Liver (tissue), 9 donors: ENCODE measurements around the gene GHR. TPM values are rescaled to one million over a fixed set of nuclear protein-coding genes. Genes with fewer than 3 reads are reported as not detected.

Source experiments
- DNase-seq: peaks from one replicate; pipeline ENCODE4 v3.0.0-alpha.2; 2017; ENCODE audit warnings: low spot score
- H3K27ac ChIP-seq, 2 donors: one replicate each; pipeline ENCODE4 v1.7.0; 2013; ENCODE audit warnings: inconsistent platforms in 2 of 2, low read length in 2 of 2, control low read depth in 1 of 2, low read depth in 1 of 2, mild to moderate bottlenecking in 1 of 2
- H3K27me3 ChIP-seq, 4 donors: one replicate each; pipeline versions ENCODE4 v1.6.1 to v1.7.0; 2013; ENCODE audit warnings: low read length in 3 of 4, inconsistent platforms in 1 of 4, mild to moderate bottlenecking in 1 of 4, moderate library complexity in 1 of 4; ENCODE audit not compliant: control insufficient read depth in 4 of 4, insufficient read depth in 4 of 4
- H3K36me3 ChIP-seq, 4 donors: one replicate each; pipeline versions ENCODE4 v1.6.1 to v1.7.0; 2013; ENCODE audit warnings: low read length in 3 of 4, mild to moderate bottlenecking in 3 of 4, low read depth in 1 of 4, moderate library complexity in 1 of 4; ENCODE audit not compliant: control insufficient read depth in 4 of 4, insufficient read depth in 3 of 4
- H3K4me1 ChIP-seq, 4 donors: one replicate each; pipeline versions ENCODE4 v1.6.1 to v1.7.0; 2013; ENCODE audit warnings: low read length in 3 of 4, mild to moderate bottlenecking in 3 of 4, moderate library complexity in 1 of 4; ENCODE audit not compliant: control insufficient read depth in 4 of 4, insufficient read depth in 4 of 4
- H3K4me3 ChIP-seq, 3 donors: one replicate each; pipeline versions ENCODE4 v1.6.1 to v1.7.0; 2013; ENCODE audit warnings: low read length in 3 of 3, control low read depth in 1 of 3, low read depth in 1 of 3, mild to moderate bottlenecking in 1 of 3
- H3K9ac ChIP-seq, 2 donors: one replicate each; pipeline ENCODE4 v1.7.0; 2013; ENCODE audit warnings: low read length in 2 of 2, mild to moderate bottlenecking in 2 of 2, moderate library complexity in 2 of 2, control low read depth in 1 of 2, low read depth in 1 of 2
- H3K9me3 ChIP-seq, 4 donors: one replicate each; pipeline versions ENCODE4 v1.6.1 to v1.7.0; 2013; ENCODE audit warnings: low read length in 3 of 4; ENCODE audit not compliant: control insufficient read depth in 4 of 4
- ATF3 ChIP-seq: IDR thresholded peaks from 2 replicates; pipeline ENCODE4 v1.6.1; 2016; ENCODE audit warnings: antibody characterized with exemption
- CTCF ChIP-seq: fragments of 150-350 bp; IDR thresholded peaks from 2 replicates; pipeline ENCODE4 v1.5.1; 2017; ENCODE audit warnings: improper control_type of control experiment, low read depth, low read length; ENCODE audit not compliant: missing input control
- EGR1 ChIP-seq, 2 donors: IDR thresholded peaks; 2 replicates each; pipeline ENCODE4 v1.6.1; 2016 to 2018; ENCODE audit warnings: antibody characterized with exemption in 2 of 2, low read depth in 2 of 2
- FOXA1 ChIP-seq: IDR thresholded peaks from 2 replicates; pipeline ENCODE4 v1.6.1; 2016; ENCODE audit warnings: antibody characterized with exemption
- FOXA2 ChIP-seq: IDR thresholded peaks from 2 replicates; pipeline ENCODE4 v1.6.1; 2016; ENCODE audit warnings: antibody characterized with exemption
- GABPA ChIP-seq, 2 donors: IDR thresholded peaks in 1 of 2; conservative IDR thresholded peaks in 1 of 2; 2 replicates each; pipeline ENCODE4 v1.6.1; 2016; ENCODE audit warnings: antibody characterized with exemption in 2 of 2, mild to moderate bottlenecking in 1 of 2, moderate library complexity in 1 of 2
- HNF4A ChIP-seq, 2 donors: conservative IDR thresholded peaks; 2 replicates each; pipeline ENCODE4 v1.6.1; 2016; ENCODE audit warnings: antibody characterized with exemption in 2 of 2, mild to moderate bottlenecking in 2 of 2
- HNF4G ChIP-seq: IDR thresholded peaks from 2 replicates; pipeline ENCODE4 v1.6.1; 2016; ENCODE audit warnings: antibody characterized with exemption
- JUND ChIP-seq, 2 donors: IDR thresholded peaks; 2 replicates each; pipeline ENCODE4 v1.6.1; 2016; ENCODE audit warnings: antibody characterized with exemption in 2 of 2
- MAX ChIP-seq: IDR thresholded peaks from 2 replicates; pipeline ENCODE4 v1.6.1; 2016; ENCODE audit warnings: antibody characterized with exemption
- NR2F2 ChIP-seq: IDR thresholded peaks from 2 replicates; pipeline ENCODE4 v1.6.1; 2016; ENCODE audit warnings: antibody characterized with exemption
- RAD21 ChIP-seq, 2 donors: IDR thresholded peaks; 2 replicates each; pipeline ENCODE4 v1.6.1; 2016; ENCODE audit warnings: antibody characterized with exemption in 2 of 2, mild to moderate bottlenecking in 2 of 2
- REST ChIP-seq: IDR thresholded peaks from 2 replicates; pipeline ENCODE4 v1.6.1; 2016; ENCODE audit warnings: antibody characterized with exemption, mild to moderate bottlenecking
- RXRA ChIP-seq, 2 donors: IDR thresholded peaks; 2 replicates each; pipeline ENCODE4 v1.6.1; 2017 to 2018; ENCODE audit warnings: antibody characterized with exemption in 2 of 2, mild to moderate bottlenecking in 1 of 2
- SP1 ChIP-seq: IDR thresholded peaks from 2 replicates; pipeline ENCODE4 v1.6.1; 2018; ENCODE audit warnings: antibody characterized with exemption, mild to moderate bottlenecking
- TAF1 ChIP-seq: conservative IDR thresholded peaks from 2 replicates; pipeline ENCODE4 v1.6.1; 2016; ENCODE audit warnings: antibody characterized with exemption, mild to moderate bottlenecking
- YY1 ChIP-seq: IDR thresholded peaks from 2 replicates; pipeline ENCODE4 v1.6.1; 2016; ENCODE audit warnings: antibody characterized with exemption, mild to moderate bottlenecking
- ZBTB33 ChIP-seq: IDR thresholded peaks from 2 replicates; pipeline ENCODE4 v1.6.1; 2016; ENCODE audit warnings: antibody characterized with exemption
- WGBS: extraction: QIAGEN DNeasy Blood & Tissue Kit; methylation state at CpG from one replicate; pipeline ENCODE4 v1.1.7; 2013; 5-methylcytosine and 5-hydroxymethylcytosine counted together
- polyA plus RNA-seq, 2 donors: library from polyadenylated mRNA; stranded (reverse) in 1 of 2; unstranded in 1 of 2; fragments of 200-250 nt in 1 of 2; fragments of >200 nt in 1 of 2; fragmentation: Nextera tagmentation in 1 of 2; extraction: Ambion mirVana in 1 of 2; gene quantifications; one replicate each; pipeline versions ENCODE4 v1.2.1 to v1.2.3, GENCODE V29; 2013 to 2015
- total RNA-seq, 2 donors: library from RNA; depleted of rRNA; stranded (reverse); fragments of >200 nt; gene quantifications; one replicate each; pipeline ENCODE4 v1.2.3, GENCODE V29; 2014
- donor health status: healthy.
- donor health status: healthy.
- donor health status: healthy.
- donor health status: healthy.
- donor health status: healthy.

Gene GHR
- total and polyA plus RNA-seq, 4 donors, result 6.6 to 104 (median 20.9) TPM

GRCh38 chr5:42745856-42746255 is 322.6 kb downstream of the GHR start:
- no peak overlapping the region for H3K4me3 ChIP-seq
- no peak for TF ChIP-seq NR2F2
- TF ChIP-seq MAX, result no peak
- no peak for TF ChIP-seq SP1
- no peak for TF ChIP-seq YY1
- TF ChIP-seq GABPA (IDR thresholded peaks at IDR 0.05 in 1 of 2, conservative IDR thresholded peaks at IDR 0.05 in 1 of 2), result no peak
- no peak for TF ChIP-seq CTCF
- TF ChIP-seq TAF1, result no peak
- no peak for TF ChIP-seq FOXA1
- TF ChIP-seq FOXA2, result no peak
- no peak for TF ChIP-seq JUND (IDR thresholded peaks at IDR 0.05)
- no peak for TF ChIP-seq HNF4G
- H3K4me1 ChIP-seq, result no peaks in the 10 kb centered on the region
- no peaks in the 10 kb centered on the region for H3K27me3 ChIP-seq
- no peak for DNase-seq
- no peak overlapping the region for H3K9ac ChIP-seq
- no peaks in the 10 kb centered on the region for H3K36me3 ChIP-seq
- no peak overlapping the region for H3K27ac ChIP-seq
- H3K9me3 ChIP-seq, result no peaks in the 10 kb centered on the region
- 98% methylated on average over 3 of the region's 3 CpGs for whole genome bisulfite sequencing

GRCh38 chr5:42749020-42749419 is 325.8 kb downstream of the GHR start:
- no peaks in the 10 kb centered on the region for H3K36me3 ChIP-seq
- H3K9ac ChIP-seq, result no peak overlapping the region
- H3K27me3 ChIP-seq, result no peaks in the 10 kb centered on the region
- DNase-seq, result no peak
- no peak overlapping the region for H3K27ac ChIP-seq
- TF ChIP-seq ATF3, result no peak
- no peak for TF ChIP-seq HNF4A (conservative IDR thresholded peaks at IDR 0.05)
- TF ChIP-seq REST, result no peak
- no peak for TF ChIP-seq HNF4G
- TF ChIP-seq TAF1, result no peak
- TF ChIP-seq JUND (IDR thresholded peaks at IDR 0.05), result no peak
- TF ChIP-seq GABPA (IDR thresholded peaks at IDR 0.05 in 1 of 2, conservative IDR thresholded peaks at IDR 0.05 in 1 of 2), result no peak
- no peak for TF ChIP-seq RAD21 (IDR thresholded peaks at IDR 0.05)
- no peak for TF ChIP-seq EGR1 (IDR thresholded peaks at IDR 0.05; ENCODE audit: low read depth in 2 of 2)
- TF ChIP-seq YY1, result no peak
- TF ChIP-seq MAX, result no peak
- no peak for TF ChIP-seq CTCF
- no peak for TF ChIP-seq FOXA2
- no peak for TF ChIP-seq RXRA (IDR thresholded peaks at IDR 0.05)
- TF ChIP-seq ZBTB33, result no peak
- TF ChIP-seq FOXA1, result no peak
- TF ChIP-seq NR2F2, result no peak
- no peak for TF ChIP-seq SP1
- no peaks in the 10 kb centered on the region for H3K9me3 ChIP-seq
- H3K4me1 ChIP-seq, result no peaks in the 10 kb centered on the region
- H3K4me3 ChIP-seq, result no peak overlapping the region
